Measurements from ENCODE around the gene PATJ. TPM values are rescaled to one million over a fixed set of nuclear protein-coding genes. Genes with fewer than 3 reads are reported as not detected.

The PATJ gene
- total RNA-seq, 1 experiment from 2014 or later: 48.8 TPM

DNA sequence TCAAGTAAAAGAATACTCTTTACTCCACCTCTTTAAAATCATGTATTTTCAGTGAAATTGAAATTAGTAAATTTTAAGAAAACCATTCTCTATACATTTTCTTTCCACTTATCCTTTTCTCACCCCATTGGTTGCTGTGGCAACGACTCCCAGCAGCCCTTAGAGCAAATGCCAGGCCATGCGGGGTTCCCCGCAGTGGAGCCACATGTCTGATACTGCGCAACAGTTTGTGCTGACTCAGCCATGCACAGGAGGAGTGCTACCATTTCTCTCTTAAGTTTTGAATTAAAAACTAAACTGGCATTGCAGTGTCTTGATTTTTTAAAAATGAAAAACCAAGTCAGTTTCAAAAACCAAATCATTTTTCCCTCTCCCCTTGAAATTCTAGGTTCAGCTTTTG is 238.3 kb downstream of the PATJ start:
- ChIA-PET RAD21 (ENCODE audit: low non-redundant PET in 1 of 2, low total read pairs in 2 of 2, uncharacterized antibody in 2 of 2, unreplicated experiment in 2 of 2) (no interaction called here), POLR2A (no interaction called here), CTCF (no interaction called here)
- Histone ChIP-seq H2AFZ (ENCODE audit: low read depth, low read length, poor library complexity, severe bottlenecking) (no peak overlapping the region), H3K27me3 (ENCODE audit: insufficient read depth, low read length) (no peaks in the 10 kb centered on the region), H3K4me3 (replicated peaks in 1 of 2; ENCODE audit: low read depth in 1 of 2, low read length in 2 of 2) (no peak overlapping the region), H3K4me1 (ENCODE audit: control insufficient read depth in 1 of 2, insufficient read depth in 2 of 2, low read length in 2 of 2) (no peaks in the 10 kb centered on the region), H3K9me2 (ENCODE audit: insufficient read depth) (no peaks in the 10 kb centered on the region), H3K27ac (ENCODE audit: low read depth, low read length) (no peak overlapping the region), H3K79me2 (ENCODE audit: insufficient read depth, low read length) (no peaks in the 10 kb centered on the region), H3K9me3 (ENCODE audit: control insufficient read depth in 1 of 2, insufficient read depth in 1 of 2, low read depth in 1 of 2, low read length in 2 of 2) (no peaks in the 10 kb centered on the region), H3K36me3 (ENCODE audit: control insufficient read depth in 1 of 2, insufficient read depth in 2 of 2, low read length in 2 of 2) (no peaks in the 10 kb centered on the region), H3K9ac (ENCODE audit: low read length) (no peak overlapping the region), H3K4me2 (ENCODE audit: low read length) (no peak overlapping the region), H4K20me1 (ENCODE audit: insufficient read depth) (no peaks in the 10 kb centered on the region)
- TF ChIP-seq SRF (IDR thresholded peaks at IDR 0.05; ENCODE audit: low read depth) (no peak), EGR1 (IDR thresholded peaks at IDR 0.05; ENCODE audit: low read depth) (no peak), JUND (IDR thresholded peaks at IDR 0.05) (no peak), POLR2A (IDR thresholded peaks at IDR 0.05; ENCODE audit: borderline replicate concordance, extremely low read depth, insufficient read depth, insufficient read length) (no peak), TCF7L2 (IDR thresholded peaks at IDR 0.05; ENCODE audit: borderline replicate concordance, extremely low read depth, insufficient read depth, insufficient read length) (no peak), ZFX (IDR thresholded peaks at IDR 0.05) (no peak), SP1 (IDR thresholded peaks at IDR 0.05; ENCODE audit: low read depth) (no peak), EZH2phosphoT487 (IDR thresholded peaks at IDR 0.05; ENCODE audit: borderline replicate concordance) (no peak), FOSL1 (IDR thresholded peaks at IDR 0.05; ENCODE audit: low read depth) (no peak), YY1 (IDR thresholded peaks at IDR 0.05; ENCODE audit: extremely low read depth, insufficient replicate concordance, low read depth, low read length) (no peak), EZH2 (IDR thresholded peaks at IDR 0.05) (no peak), POLR2AphosphoS5 (IDR thresholded peaks at IDR 0.05; ENCODE audit: low read depth, low read length) (no peak), RAD21 (IDR thresholded peaks at IDR 0.05; ENCODE audit: low read depth) (no peak), CBX3 (IDR thresholded peaks at IDR 0.05; ENCODE audit: low read depth) (no peak), ZNF274 (IDR thresholded peaks at IDR 0.05; ENCODE audit: low read depth, low read length) (no peak)
- TF ChIP-seq, protein P1, sequence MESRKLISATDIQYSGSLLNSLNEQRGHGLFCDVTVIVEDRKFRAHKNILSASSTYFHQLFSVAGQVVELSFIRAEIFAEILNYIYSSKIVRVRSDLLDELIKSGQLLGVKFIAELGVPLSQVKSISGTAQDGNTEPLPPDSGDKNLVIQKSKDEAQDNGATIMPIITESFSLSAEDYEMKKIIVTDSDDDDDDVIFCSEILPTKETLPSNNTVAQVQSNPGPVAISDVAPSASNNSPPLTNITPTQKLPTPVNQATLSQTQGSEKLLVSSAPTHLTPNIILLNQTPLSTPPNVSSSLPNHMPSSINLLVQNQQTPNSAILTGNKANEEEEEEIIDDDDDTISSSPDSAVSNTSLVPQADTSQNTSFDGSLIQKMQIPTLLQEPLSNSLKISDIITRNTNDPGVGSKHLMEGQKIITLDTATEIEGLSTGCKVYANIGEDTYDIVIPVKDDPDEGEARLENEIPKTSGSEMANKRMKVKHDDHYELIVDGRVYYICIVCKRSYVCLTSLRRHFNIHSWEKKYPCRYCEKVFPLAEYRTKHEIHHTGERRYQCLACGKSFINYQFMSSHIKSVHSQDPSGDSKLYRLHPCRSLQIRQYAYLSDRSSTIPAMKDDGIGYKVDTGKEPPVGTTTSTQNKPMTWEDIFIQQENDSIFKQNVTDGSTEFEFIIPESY (IDR thresholded peaks at IDR 0.05; ENCODE audit: extremely low read depth, insufficient replicate concordance, low read length): no peak
- TF ChIP-seq, protein P2, sequence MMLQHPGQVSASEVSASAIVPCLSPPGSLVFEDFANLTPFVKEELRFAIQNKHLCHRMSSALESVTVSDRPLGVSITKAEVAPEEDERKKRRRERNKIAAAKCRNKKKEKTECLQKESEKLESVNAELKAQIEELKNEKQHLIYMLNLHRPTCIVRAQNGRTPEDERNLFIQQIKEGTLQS (IDR thresholded peaks at IDR 0.05): no peak
- BruUV-seq (replicated peaks): no TSS peak
- ATAC-seq (no peak), DNase-seq (ENCODE audit: low read depth, low spot score) (no peak)
- intact Hi-C loops (cut with micrococcal nuclease): no loop called here
